ENCODE data around the gene GZF1.

Gene GZF1

GRCh38 chr20:23361476-23362391, at the start of gene GZF1:
Gene GZF1 (plus strand): TSS chr20:23362182. CDS start chr20:23364384, 2,202 bp downstream.
- DNase-seq (ENCODE audit: low read depth in 2 of 2), result peak; percentile 97 to 98

GRCh38 chr20:23313271-23313670, 48.7 kb upstream of the GZF1 start:
- no peak for DNase-seq (ENCODE audit: low read depth in 2 of 2)

GRCh38 chr20:23314699-23315098, 47.3 kb upstream of the GZF1 start:
- DNase-seq (ENCODE audit: low read depth in 2 of 2), result no peak

GRCh38 chr20:23315099-23315498, 46.9 kb upstream of the GZF1 start:
- DNase-seq (ENCODE audit: low read depth in 2 of 2), result no peak

GRCh38 chr20:23316626-23317025, 45.4 kb upstream of the GZF1 start:
- no peak for DNase-seq (ENCODE audit: low read depth in 2 of 2)

- DNase-seq (ENCODE audit: low read depth in 2 of 2), result no peak
Observed at GRCh38 chr20:23317081-23317480, 44.9 kb upstream of the GZF1 start.

- DNase-seq (ENCODE audit: low read depth in 2 of 2), result no peak
Observed at GRCh38 chr20:23318347-23318746, 43.6 kb upstream of the GZF1 start.

GRCh38 chr20:23320317-23320716, 41.7 kb upstream of the GZF1 start:
- no peak for DNase-seq (ENCODE audit: low read depth in 2 of 2)

- DNase-seq (ENCODE audit: low read depth in 2 of 2), result no peak
Observed at GRCh38 chr20:23325107-23325506, 36.9 kb upstream of the GZF1 start.

- no peak for DNase-seq (ENCODE audit: low read depth in 2 of 2)
Observed at GRCh38 chr20:23326774-23327173, 35.2 kb upstream of the GZF1 start.

GRCh38 chr20:23327617-23328333, 34.2 kb upstream of the GZF1 start:
- no peak for DNase-seq (ENCODE audit: low read depth in 2 of 2)

- DNase-seq (ENCODE audit: low read depth in 2 of 2), result no peak
Observed at GRCh38 chr20:23331450-23332350, 30.3 kb upstream of the GZF1 start.

GRCh38 chr20:23332467-23332866, 29.5 kb upstream of the GZF1 start:
- no peak for DNase-seq (ENCODE audit: low read depth in 2 of 2)

GRCh38 chr20:23334111-23334510, 27.9 kb upstream of the GZF1 start:
- DNase-seq (ENCODE audit: low read depth in 2 of 2), result no peak

- DNase-seq (ENCODE audit: low read depth in 2 of 2), result no peak
Observed at GRCh38 chr20:23335521-23335920, 26.5 kb upstream of the GZF1 start.

- no peak for DNase-seq (ENCODE audit: low read depth in 2 of 2)
Observed at GRCh38 chr20:23336476-23336875, 25.5 kb upstream of the GZF1 start.

GRCh38 chr20:23337312-23337711, 24.7 kb upstream of the GZF1 start:
- no peak for DNase-seq (ENCODE audit: low read depth in 2 of 2)

- DNase-seq (ENCODE audit: low read depth in 2 of 2), result no peak
Observed at GRCh38 chr20:23339986-23340385, 22.0 kb upstream of the GZF1 start.

GRCh38 chr20:23340524-23340923, 21.5 kb upstream of the GZF1 start:
- DNase-seq (ENCODE audit: low read depth in 2 of 2), result peak in 1 of 2 donors; percentile 17

- no peak for DNase-seq (ENCODE audit: low read depth in 2 of 2)
Observed at GRCh38 chr20:23341073-23341472, 20.9 kb upstream of the GZF1 start.

- no peak for DNase-seq (ENCODE audit: low read depth in 2 of 2)
Observed at GRCh38 chr20:23343590-23343989, 18.4 kb upstream of the GZF1 start.

- no peak for DNase-seq (ENCODE audit: low read depth in 2 of 2)
Observed at GRCh38 chr20:23344336-23344735, 17.6 kb upstream of the GZF1 start.
